PC-9 (cell line): Measurements from ENCODE around the gene ZNF407. TPM values are rescaled to one million over a fixed set of nuclear protein-coding genes. Genes with fewer than 3 reads are reported as not detected.

Experiments used
- BruUV-seq: library from RNA; stranded (reverse); fragments of 400-500 nt; replicated peaks from 2 replicates; lab custom pipeline; 2021; lab: Mats Ljungman, UMichigan
- CTCF ChIA-PET: fragments of 300-600 bp; sonication (Branson Sonifier 250); formaldehyde crosslinking; loops from one replicate; lab custom pipeline; 2022; ENCODE audit warnings: antibody characterized with exemption; lab: Charles Lee
- POLR2A ChIA-PET: fragments of 300-600 bp; sonication (Branson Sonifier 250); formaldehyde crosslinking; loops from one replicate; lab custom pipeline; 2022; ENCODE audit warnings: antibody characterized with exemption; ENCODE audit not compliant: unreplicated experiment; lab: Charles Lee
- DNase-seq, 2 experiments: peaks; one replicate each; pipeline versions ENCODE4 v3.0.0 to v3.0.0-alpha.2; 2015 to 2022; ENCODE audit warnings: mixed read lengths in 1 of 2
- H2AFZ ChIP-seq: fragments of 200-600 bp; sonication (generic); 2 replicates; pipeline ENCODE4 v1.8.1; 2017; ENCODE audit warnings: antibody characterized with exemption
- H3F3A ChIP-seq: fragments of 200-600 bp; sonication (generic); 2 replicates; pipeline ENCODE4 v1.8.1; 2017; ENCODE audit warnings: antibody characterized with exemption, mild to moderate bottlenecking, low read depth; ENCODE audit not compliant: insufficient read depth
- H3K27ac ChIP-seq: fragments of 200-600 bp; sonication (generic); 2 replicates; pipeline ENCODE4 v1.6.1; 2016; ENCODE audit warnings: mixed run types
- H3K27me3 ChIP-seq: fragments of 200-600 bp; sonication (generic); 2 replicates; pipeline ENCODE4 v1.6.1; 2016; ENCODE audit warnings: low read depth, mixed run types; ENCODE audit not compliant: insufficient read depth
- H3K36me3 ChIP-seq: fragments of 200-600 bp; sonication (generic); 2 replicates; pipeline ENCODE4 v1.6.1; 2016; ENCODE audit warnings: low read depth, mixed run types
- H3K4me1 ChIP-seq: fragments of 200-600 bp; sonication (generic); replicated peaks from 2 replicates; pipeline ENCODE4 v1.6.1; 2016; ENCODE audit warnings: mixed run types; ENCODE audit not compliant: insufficient read depth
- H3K4me2 ChIP-seq: fragments of 200-600 bp; sonication (generic); 2 replicates; pipeline ENCODE4 v1.6.1; 2017; ENCODE audit warnings: mixed run types
- H3K4me3 ChIP-seq: fragments of 200-600 bp; sonication (generic); 2 replicates; pipeline ENCODE4 v1.6.1; 2016; ENCODE audit warnings: mixed run types
- H3K79me2 ChIP-seq: fragments of 200-600 bp; sonication (generic); 2 replicates; pipeline ENCODE4 v1.6.1; 2017; ENCODE audit warnings: low read depth, mixed run types
- H3K9me2 ChIP-seq: fragments of 200-600 bp; sonication (generic); 2 replicates; pipeline ENCODE4 v1.8.1; 2017; ENCODE audit warnings: mild to moderate bottlenecking; ENCODE audit not compliant: insufficient read depth
- H3K9me3 ChIP-seq: fragments of 200-600 bp; sonication (generic); 2 replicates; pipeline ENCODE4 v1.8.1; 2016; ENCODE audit warnings: low read depth; ENCODE audit not compliant: insufficient read depth
- H4K20me1 ChIP-seq: fragments of 200-600 bp; sonication (generic); 2 replicates; pipeline ENCODE4 v1.8.1; 2017; ENCODE audit not compliant: insufficient read depth
- EZH2 ChIP-seq: fragments of 200-600 bp; sonication (generic); IDR thresholded peaks from 2 replicates; pipeline ENCODE4 v1.8.0; 2017; ENCODE audit warnings: antibody characterized with exemption, low read depth
- intact Hi-C: fragments of 100-400 bp; cut with micrococcal nuclease; formaldehyde crosslinking; loops from one replicate; pipeline ENCODE4 v1.10.0; 2022; ENCODE audit not compliant: unreplicated experiment
- total RNA-seq: library from RNA; stranded (reverse); gene quantifications from 2 replicates; pipeline ENCODE4 v1.2.3, GENCODE V29; 2021
- TF ChIP-seq, protein P1 (sequence below): fragments of 200-600 bp; sonication (generic); conservative IDR thresholded peaks from 2 replicates; pipeline ENCODE4 v1.6.1; 2017; ENCODE audit warnings: mixed run types, antibody characterized with exemption, mild to moderate bottlenecking, moderate library complexity

The ZNF407 gene
- total RNA-seq, 1 experiment from 2014 or later = 13.4 TPM

DNA sequence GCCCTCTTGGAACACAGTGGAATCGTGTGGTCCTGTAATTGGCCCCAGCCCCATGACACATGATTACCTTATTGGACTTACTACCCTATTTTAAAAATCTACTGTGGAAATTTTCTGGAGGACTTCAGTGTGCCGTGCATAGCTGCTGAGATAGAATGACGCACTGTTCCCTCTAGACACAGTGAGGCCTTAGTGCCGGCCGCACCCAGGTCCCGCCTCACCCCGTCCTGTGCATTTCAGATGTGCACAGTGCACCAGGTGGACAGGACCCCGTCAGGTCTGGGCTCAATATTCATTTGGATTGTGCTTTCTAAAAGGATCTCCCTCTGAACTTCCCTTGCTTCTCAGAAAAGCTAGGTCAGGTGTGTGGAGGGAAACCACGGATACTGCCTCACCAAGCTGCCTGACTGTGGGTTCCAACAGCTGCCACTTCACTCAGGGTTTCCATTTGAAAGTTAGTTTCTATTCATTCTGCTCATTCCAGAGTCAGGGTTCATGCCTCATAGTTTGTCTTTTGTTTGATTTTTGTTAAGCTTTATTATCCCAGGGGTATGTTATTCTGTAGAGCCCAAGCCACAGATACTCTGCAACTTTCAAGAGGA, 455.5 kb downstream of the ZNF407 start:
- intact Hi-C loops = no loop called here
- H3K4me1 ChIP-seq = no peaks in the 10 kb centered on the region
- no peak for DNase-seq
- ChIA-PET POLR2A (no interaction called here), CTCF (no interaction called here)
- no peaks in the 10 kb centered on the region for H3F3A ChIP-seq
- no peak overlapping the region for H3K27ac ChIP-seq
- H3K4me3 ChIP-seq = no peak overlapping the region
- no peaks in the 10 kb centered on the region for H3K9me3 ChIP-seq
- TF ChIP-seq, protein P1, sequence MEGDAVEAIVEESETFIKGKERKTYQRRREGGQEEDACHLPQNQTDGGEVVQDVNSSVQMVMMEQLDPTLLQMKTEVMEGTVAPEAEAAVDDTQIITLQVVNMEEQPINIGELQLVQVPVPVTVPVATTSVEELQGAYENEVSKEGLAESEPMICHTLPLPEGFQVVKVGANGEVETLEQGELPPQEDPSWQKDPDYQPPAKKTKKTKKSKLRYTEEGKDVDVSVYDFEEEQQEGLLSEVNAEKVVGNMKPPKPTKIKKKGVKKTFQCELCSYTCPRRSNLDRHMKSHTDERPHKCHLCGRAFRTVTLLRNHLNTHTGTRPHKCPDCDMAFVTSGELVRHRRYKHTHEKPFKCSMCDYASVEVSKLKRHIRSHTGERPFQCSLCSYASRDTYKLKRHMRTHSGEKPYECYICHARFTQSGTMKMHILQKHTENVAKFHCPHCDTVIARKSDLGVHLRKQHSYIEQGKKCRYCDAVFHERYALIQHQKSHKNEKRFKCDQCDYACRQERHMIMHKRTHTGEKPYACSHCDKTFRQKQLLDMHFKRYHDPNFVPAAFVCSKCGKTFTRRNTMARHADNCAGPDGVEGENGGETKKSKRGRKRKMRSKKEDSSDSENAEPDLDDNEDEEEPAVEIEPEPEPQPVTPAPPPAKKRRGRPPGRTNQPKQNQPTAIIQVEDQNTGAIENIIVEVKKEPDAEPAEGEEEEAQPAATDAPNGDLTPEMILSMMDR = no peak
- no peak for TF ChIP-seq EZH2
- no TSS peak for BruUV-seq
- no peaks in the 10 kb centered on the region for H4K20me1 ChIP-seq
- no peaks in the 10 kb centered on the region for H3K9me2 ChIP-seq
- H3K36me3 ChIP-seq = no peaks in the 10 kb centered on the region
- no peak overlapping the region for H3K4me2 ChIP-seq
- no peaks in the 10 kb centered on the region for H3K27me3 ChIP-seq
- no peaks in the 10 kb centered on the region for H3K79me2 ChIP-seq
- no peak overlapping the region for H2AFZ ChIP-seq

GRCh38 chr18:75054046-75054445, 456.4 kb downstream of the ZNF407 start:
- Histone ChIP-seq H3K27me3 (no peaks in the 10 kb centered on the region), H3K79me2 (no peaks in the 10 kb centered on the region), H2AFZ (no peak overlapping the region), H3F3A (no peaks in the 10 kb centered on the region), H3K4me2 (no peak overlapping the region), H3K9me3 (no peaks in the 10 kb centered on the region), H3K4me3 (no peak overlapping the region), H3K36me3 (no peaks in the 10 kb centered on the region), H4K20me1 (no peaks in the 10 kb centered on the region), H3K9me2 (no peaks in the 10 kb centered on the region), H3K4me1 (no peaks in the 10 kb centered on the region), H3K27ac (no peak overlapping the region)
- ChIA-PET POLR2A (no interaction called here), CTCF (no interaction called here)
- intact Hi-C loops = no loop called here
- TF ChIP-seq EZH2 = no peak
- TF ChIP-seq, protein P1 = no peak
- BruUV-seq = no TSS peak
- no peak for DNase-seq

- Histone ChIP-seq H3K9me2 (no peaks in the 10 kb centered on the region), H3K4me2 (no peak overlapping the region), H3K36me3 (no peaks in the 10 kb centered on the region), H3F3A (no peaks in the 10 kb centered on the region), H4K20me1 (no peaks in the 10 kb centered on the region), H3K27ac (no peak overlapping the region), H3K79me2 (no peaks in the 10 kb centered on the region), H2AFZ (no peak overlapping the region), H3K4me1 (no peaks in the 10 kb centered on the region), H3K4me3 (no peak overlapping the region), H3K9me3 (no peaks in the 10 kb centered on the region), H3K27me3 (no peaks in the 10 kb centered on the region)
- no TSS peak for BruUV-seq
- DNase-seq = no peak
- ChIA-PET POLR2A (no interaction called here), CTCF (no interaction called here)
- TF ChIP-seq EZH2 = no peak
- TF ChIP-seq, protein P1 = no peak
- intact Hi-C loops = no loop called here
Observed at GRCh38 chr18:75054611-75055010, 456.9 kb downstream of the ZNF407 start.
